ENCODE results near the gene PTN. TPM values are rescaled to one million over a fixed set of nuclear protein-coding genes. Genes with fewer than 3 reads are reported as not detected.
A peak's percentile ranks its signal among the peaks of the same experiment; 100 is the strongest.

PTN gene, protein sequence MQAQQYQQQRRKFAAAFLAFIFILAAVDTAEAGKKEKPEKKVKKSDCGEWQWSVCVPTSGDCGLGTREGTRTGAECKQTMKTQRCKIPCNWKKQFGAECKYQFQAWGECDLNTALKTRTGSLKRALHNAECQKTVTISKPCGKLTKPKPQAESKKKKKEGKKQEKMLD
- 8.3 TPM for total RNA-seq

DNA sequence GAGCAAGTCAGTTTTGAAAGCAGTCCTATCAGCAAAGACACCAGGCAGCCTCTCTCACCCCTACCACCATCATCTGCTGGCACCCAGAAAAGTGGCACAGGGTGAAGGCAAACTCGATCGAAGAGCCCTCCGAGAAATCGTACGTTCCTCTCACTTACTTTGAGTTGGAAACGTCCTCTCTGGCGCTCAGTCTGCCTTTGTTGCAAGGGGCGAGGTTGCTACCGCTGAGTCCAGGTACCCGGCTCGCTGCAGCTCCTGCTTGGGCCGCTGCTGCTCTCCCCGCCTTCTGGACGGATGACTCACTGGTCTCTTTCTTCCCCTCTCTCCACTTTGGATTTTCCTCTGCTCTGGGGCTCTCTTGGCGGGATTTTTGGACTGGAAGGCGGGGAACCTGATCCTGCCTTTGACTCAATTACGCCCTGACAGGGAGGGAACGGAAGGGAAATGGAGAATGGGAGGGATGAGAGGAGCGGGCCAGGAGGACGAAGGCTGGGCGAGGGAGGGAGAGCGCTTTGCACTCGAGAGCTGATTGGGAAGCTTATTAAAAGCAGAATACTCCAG lies at the start of gene PTN:
PTN (minus strand) TSS at position 453 of the 561 bp plus-strand sequence. CDS start 88,760 bp downstream, outside the sequence.
- peak; percentile 47 for DNase-seq (ENCODE audit: low spot score)

DNA sequence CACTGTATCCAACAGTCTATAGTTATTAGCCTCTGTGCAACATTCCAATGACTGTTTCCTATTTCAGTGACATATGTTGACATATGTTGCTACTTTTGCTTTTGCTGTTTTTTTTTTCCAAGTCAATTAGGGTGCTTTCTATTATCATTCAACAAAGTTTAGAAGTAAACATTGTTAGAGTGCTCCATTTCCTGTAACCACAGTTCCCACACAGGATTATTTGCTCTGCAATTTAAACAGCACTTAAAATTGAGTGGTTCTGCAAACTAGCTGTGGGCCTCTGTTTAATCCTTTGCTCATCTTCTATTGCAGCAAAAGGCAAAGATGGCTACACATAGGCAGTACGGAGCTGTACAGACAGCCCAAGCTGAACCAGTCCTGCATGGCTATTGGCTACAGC lies 46.5 kb upstream of the PTN start:
- DNase-seq (ENCODE audit: low spot score) = no peak

DNA sequence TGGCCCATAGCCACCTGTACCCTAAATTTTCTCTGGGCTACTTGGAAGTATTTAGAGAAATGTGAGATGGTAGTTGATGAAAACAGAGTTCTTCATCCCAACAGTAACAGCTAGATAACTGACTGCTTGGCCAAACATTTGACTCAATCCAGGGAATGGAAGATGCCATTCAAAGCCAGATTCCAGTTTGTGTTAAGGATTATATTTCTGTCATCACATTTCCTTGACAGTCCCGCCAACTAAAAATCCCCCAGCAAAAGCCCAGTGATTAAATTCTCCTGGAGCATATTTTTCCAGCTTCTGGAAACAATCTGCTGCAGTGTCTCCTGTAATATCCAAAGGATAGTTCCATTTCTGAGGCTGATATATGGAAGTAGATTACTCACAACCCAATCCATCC lies 45.4 kb upstream of the PTN start:
- DNase-seq (ENCODE audit: low spot score) = no peak

DNA sequence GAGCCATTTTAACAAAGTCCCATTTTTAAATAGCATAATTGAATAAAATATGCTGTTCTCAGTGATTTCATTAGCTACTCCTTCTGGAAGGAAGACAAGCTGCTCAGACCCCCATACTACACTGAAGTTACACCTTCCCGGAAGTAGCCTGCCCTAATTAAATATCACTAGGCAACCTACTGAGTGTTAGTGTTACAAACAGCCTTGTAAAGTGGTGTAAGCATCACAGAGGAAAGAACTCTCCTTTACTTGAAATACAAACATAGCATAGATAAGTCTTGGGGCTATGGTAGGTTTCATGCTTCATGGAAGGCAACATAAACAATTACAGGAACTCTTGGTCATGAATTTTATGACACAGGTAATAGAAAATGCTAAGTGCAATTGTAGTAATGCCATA lies 43.4 kb upstream of the PTN start:
- no peak for DNase-seq (ENCODE audit: low spot score)

DNA sequence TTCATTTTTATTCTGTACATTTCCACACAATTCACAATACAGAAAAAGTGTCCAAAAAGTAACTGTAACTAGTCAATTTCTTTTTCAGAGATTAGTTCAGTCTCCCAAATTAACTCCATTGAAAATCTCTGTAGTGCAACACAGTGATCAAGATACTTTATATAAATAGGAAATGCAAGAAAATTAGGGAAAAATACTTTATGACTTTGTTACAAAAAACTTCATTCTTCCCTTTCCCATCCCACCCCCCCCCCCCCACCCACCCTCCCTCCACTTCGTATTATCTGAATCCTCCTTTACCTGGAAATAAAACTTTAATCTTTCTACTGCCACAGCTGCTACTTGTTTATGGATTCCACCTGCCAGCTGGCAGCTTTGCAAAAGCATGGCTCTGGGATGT lies 37.5 kb upstream of the PTN start:
- no peak for DNase-seq (ENCODE audit: low spot score)

DNA sequence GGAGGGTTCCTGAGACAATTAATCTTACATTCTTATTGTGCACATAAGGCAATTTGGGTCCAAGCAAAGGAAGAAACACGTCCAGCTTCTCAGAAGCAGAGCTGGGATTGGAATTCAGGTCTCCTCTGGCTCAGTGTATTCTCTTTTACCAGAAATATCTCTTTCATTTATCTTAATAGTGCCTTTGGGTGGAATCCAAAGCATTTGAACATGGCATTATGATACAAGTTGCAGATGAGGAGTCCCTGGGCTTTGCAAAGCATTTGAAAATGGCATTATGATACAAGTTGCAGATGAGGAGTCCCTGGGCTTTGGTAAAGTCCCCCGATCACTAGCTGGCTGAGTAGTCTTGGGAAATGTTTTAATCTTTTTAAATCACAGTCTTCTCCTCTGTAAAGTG lies 30.0 kb upstream of the PTN start:
- no peak for DNase-seq (ENCODE audit: low spot score)

DNA sequence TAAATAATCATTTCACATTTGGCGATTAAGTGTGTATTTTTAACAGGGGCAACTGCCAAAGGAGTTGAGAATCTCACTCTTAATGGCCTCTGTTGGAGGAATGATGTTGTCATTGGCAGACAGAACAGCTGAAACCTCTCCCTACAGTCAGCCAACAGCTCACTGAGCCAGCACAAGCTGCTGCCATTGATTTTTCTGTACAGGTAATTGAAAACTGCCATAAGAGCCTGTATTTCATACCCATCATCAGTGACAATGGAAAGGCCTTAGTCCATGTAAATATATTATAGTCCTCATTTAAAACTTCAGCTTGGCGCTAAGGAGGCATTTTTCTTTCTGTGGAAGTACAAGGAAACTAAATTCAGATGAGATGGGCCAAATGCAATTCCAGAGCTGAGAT lies 28.1 kb upstream of the PTN start:
- DNase-seq (ENCODE audit: low spot score) = no peak

DNA sequence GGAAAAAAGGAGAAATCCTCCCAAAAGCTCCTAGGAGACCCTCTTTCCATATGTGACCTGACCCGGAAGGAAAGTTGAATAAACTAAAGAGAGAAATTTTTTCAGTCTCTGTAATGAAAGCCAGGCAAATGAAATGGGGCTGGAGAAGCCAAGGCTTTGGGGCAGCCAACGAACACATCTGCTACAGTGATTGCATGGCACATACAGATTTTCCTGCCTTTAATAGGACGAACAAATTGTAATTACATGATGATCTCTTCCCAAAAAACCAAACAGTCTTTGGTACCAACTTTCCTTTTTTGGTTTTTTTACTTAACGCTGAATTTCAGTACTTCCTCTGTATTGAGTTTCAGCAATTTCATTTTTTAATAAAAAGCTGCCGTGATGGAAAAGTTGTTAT lies 23.5 kb upstream of the PTN start:
- DNase-seq (ENCODE audit: low spot score) = no peak

DNA sequence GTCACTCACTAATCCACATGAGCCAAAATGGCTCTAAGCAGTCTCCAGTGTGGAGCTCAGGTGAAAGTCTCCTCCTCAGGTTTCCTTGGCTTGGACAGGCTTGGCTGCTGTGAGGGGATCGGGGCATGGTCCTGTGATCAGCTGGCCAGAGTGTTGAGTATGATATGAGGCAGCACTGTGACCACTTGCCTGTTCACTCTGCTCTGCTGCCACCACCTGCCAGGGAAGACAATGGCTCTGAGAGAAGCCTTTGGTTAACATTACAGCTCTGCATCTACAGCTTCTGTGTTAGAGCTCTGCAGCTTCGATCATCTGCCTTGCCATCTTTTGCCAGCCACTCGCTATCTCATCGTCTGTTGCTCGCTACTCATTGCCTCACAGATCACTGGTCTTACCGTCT lies 20.1 kb upstream of the PTN start:
- no peak for DNase-seq (ENCODE audit: low spot score)

DNA sequence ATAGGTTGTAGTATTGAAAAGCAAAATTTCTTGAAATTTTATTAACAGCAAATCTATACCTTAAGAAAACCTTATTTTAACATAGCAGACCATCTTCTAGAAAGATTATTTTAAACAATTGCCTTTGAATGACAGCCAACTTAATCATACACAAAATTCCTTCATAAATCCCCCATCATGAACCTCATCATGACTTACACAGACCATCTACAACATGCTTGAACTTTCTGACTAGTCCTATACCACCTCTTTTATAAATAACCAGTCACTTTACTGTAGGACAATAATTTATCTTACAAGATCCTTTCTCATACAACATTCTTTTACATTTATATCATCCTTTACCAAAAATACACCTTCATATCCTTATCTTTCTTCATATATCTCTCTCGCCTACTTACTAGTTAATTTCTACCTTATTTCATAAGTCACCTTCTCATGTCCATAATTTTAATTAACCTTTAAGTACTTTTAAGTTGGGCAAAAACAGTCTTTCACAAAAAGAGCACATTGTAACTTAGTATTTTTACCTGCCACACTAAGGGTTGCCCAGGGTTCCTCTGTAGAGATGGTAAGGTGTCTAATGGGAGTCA lies 16.6 kb upstream of the PTN start:
- DNase-seq (ENCODE audit: low spot score) = no peak

DNA sequence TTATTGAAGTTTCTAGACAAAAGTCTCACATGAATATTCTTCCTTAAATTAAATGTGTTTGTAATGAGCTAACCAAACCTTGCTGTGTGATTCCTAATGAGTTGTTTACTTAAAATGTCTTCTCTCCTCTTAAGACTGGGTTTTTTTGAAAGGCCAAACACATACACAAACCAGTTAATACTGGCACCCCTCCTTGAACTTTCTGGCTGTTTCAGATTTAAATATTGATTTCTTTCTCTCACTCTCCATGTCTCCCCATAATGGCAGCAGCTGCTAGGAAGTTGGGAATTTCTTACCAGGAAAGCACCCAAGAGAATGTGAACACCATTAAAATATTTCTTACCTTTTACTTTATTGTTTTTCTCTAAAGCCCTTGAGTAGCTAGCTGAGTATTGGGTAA lies 11.4 kb upstream of the PTN start:
- DNase-seq (ENCODE audit: low spot score) = no peak

DNA sequence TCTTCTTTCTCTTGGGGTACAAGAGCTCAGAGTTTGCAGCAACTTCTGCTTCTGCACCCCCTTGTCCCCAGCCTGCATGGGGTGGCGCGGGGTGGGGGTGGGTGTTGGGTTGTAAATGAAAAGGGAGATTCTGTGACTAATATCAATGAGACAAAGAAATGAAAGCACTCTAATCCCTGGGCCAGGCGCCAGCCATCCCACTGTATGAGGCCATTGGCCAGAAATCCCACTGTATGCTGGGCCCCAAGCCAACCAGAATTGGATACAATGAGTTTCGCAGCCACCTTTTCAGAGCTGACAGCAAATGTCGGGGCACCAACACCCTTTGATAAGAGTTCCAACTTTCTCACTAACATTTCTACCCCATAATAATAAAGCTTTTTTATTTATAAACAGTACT lies 10.9 kb upstream of the PTN start:
- no peak for DNase-seq (ENCODE audit: low spot score)

DNA sequence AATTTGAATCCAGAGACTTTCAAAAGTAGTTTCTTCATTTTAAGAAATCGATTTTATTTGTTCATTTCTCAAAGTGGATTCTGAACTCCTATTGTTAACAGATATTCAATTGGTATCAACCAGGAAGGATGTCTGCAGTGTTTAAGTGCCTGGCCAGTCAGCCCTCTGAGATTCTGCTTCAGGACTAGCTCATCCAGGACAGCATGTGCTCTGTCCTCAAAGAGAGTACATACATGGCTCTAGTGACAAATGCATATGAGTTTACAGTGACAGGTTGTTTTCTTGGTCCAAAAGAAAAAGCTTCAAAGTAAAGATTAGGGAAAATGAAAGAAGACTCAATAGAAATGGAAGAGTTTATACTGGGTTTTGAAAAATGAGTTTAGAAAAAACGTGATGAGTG lies 8.4 kb upstream of the PTN start:
- DNase-seq (ENCODE audit: low spot score) = no peak

DNA sequence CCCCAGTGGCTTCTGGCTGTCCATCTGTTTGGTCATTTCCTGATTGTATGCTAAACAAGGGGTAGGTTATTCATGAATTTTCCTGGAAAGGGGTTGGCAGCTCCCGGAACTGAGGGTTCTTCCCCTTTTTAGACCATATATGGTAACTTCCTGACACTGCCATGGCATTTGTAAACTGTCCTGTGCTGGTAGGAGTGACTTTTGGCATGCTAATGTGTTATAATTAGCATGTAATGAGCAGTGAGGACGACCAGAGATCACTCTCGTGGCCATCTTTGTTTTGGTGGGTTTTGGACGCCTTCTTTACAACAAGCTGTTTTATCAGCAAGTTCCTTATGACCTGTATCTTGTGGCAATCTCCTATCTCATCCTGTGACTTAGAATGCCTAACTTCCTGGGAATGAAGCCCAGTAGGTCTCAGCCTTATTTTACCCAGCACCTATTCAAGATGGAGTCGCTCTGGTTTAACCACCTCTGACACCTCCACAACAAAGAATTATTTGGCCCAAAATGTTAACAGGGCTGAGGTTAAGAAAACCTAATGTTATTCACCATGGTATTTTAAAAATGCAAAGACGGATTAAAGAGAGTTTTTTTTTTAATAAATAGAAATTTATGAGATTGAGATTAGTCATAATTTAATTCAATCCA lies 2.4 kb upstream of the PTN start:
- DNase-seq (ENCODE audit: low spot score) = no peak

DNA sequence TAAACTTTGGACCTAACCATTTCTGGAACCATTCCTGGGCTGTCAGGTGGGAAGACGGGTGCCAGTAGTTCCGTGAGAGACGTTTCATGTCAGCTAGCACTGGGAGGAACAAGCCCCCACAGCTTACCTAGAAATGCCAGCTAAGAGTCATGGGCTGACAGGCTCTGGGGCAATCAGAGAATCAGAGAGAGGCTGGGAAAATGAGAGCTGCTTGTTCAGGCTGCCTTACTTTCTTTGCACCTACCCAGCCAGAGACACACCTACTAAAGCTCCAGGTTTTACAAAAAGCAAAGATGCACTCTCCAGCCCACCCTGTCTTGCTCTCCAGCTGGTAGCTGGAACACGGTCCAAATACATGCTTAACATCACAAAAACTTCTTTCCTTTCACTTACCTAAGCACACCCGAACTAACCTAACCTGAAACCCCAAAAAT lies 688 bp downstream of the PTN start:
- no peak for DNase-seq (ENCODE audit: low spot score)

DNA sequence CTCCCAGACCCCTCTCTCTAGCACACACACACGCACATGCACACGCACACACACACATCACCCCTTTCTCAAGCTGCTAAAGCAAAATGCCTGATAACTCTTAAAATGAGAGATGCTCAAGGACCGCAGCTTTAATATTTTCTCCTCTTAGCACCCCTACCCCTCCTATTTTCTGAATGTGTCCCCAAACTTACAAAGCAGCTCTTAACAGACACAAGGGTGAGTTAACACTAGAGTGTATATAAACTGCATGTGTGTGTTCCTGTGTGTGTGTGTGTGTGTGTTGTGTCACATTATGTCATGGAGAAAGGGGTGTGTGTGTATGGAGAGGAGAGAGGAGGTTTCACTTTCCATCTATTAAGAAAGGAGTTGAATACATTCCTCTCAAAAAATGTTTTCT lies 1.3 kb downstream of the PTN start:
- no peak for DNase-seq (ENCODE audit: low spot score)

DNA sequence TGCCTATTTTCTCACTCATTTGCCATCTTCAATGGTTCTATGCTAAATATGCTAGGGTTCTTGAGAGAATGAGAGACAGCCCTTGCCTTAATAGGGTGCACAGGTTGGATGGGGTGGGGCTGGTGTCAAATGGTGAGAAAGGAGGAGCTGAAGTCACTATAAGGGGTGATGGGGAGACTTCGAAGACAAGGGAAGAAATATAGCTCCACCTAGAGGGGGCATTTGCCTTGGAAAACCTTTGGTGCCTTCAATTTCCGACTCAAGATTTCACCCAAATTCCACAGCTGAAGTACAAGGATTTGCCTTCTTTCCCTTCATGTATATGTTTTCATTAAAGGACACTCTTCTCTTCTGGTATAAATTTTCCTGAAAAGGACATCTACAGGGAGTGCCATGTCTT lies 5.6 kb downstream of the PTN start:
- DNase-seq (ENCODE audit: low spot score) = no peak

DNA sequence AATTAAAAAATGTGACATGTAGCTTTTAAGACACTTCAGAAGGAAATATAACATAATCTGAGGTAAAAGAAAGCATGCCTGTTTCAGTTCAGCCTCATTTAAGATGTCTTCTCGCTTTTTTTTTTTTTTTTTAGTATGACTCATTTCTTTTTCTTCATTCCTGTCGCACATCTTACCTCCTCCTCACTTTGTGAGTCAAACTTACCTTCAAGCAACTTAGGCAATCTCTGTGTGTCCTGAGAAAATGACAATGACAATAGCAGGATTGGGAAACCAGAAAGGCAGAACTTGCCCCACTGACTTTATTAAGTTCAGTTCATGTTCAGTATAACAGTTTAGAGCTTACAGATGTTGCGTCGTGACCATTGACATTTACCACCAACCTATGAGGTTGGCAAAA lies 7.7 kb downstream of the PTN start:
- no peak for DNase-seq (ENCODE audit: low spot score)

DNA sequence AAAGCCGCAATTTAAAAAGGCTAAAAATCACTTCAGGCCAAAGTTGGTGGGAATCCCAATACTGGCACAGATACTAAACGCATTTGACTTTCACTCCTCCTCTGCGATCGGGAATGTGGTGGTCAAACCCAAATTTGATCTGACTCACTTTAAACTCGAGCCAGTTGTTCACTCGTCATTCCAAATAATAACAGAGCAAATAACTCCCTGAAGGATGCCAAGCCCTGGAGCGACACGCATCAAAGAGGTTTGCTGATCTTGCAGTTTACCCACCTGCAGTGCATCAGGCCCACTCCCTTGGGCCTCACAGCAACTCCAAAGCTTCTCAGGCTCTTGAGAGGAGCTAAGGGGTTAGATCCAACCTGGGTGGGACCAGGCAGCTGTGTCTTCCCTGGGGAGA lies 12.2 kb downstream of the PTN start:
- no peak for DNase-seq (ENCODE audit: low spot score)

DNA sequence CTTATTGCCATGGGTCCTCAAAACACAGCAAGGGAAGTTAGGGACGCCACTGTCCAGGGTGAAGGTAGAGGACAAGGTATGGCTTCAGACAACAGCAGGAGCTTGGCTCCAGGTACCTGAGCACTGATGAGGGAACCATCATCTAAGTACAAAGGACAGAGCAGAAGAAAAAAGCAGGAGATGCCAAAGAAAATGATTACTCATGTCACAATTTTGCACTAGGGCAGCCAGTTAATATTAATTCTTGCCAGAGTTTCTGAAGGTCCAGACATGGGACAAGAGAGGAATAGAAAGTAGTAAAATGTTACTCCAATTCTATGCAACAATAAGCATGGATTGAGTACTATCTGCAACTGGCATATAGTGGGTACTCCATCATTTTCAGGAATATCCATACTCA lies 14.1 kb downstream of the PTN start:
- DNase-seq (ENCODE audit: low spot score) = no peak

DNA sequence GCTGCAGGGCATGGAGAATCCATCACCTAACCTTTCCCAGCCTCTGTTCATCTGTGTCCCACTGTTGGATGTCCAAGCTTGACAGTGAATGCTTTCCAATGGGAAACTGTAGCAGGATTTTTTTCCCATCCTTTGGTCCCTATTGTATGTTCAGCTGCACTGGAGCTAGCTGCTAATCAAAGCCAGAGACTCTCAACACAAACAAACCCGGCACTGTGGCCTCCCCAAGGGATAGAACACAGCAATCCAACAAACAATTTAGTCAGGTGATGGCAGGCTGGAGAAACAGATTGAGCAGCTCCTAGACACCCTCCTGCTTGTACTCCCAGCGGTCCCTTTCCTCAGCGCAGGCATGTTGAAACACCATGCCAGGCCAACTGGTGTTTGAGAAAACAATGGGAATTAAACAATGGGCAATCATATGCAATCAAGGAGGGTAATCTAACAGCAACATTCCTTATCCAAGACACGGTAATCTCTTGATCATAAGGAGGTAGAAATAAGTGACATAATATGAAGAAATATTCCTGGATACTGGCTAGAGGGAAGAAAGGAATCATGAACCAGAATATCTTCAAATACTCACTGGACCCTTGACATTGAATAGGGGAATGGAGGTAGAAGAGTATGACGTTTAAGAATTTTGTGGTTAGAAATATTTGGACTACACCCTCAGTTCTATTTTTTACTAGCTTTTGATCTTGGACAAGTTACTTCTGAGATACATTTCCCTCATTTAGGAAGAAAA lies 15.0 kb downstream of the PTN start:
- no peak for DNase-seq (ENCODE audit: low spot score)

DNA sequence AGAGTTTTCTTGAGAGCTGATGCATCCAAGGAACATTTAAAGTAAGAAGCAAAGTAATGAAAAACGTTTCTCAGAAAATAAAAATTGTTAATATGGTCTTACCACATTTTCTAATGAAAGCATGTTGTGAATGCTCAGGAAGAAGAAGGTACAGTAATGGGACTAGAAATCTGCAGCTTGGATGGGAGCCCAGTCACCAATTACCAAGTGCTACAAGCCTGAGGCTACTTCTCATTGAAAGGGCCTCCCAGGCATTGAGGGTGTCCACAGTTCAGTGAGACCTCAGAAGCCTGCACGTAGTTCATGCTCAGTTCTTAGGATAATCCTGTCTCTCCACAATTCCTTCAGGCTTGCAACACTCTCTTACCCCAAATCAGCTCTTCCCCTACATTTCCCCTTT lies 17.6 kb downstream of the PTN start:
- no peak for DNase-seq (ENCODE audit: low spot score)
